ENCODE data around the gene METTL17. TPM values are rescaled to one million over a fixed set of nuclear protein-coding genes. Genes with fewer than 3 reads are reported as not detected.
A peak's percentile ranks its signal among the peaks of the same experiment; 100 is the strongest.
"Not testable (repeated sequence)": the region's sequence is repeated elsewhere in the genome, so short reads cannot be mapped to it uniquely, and the experiment has no call there.

Gene METTL17, protein sequence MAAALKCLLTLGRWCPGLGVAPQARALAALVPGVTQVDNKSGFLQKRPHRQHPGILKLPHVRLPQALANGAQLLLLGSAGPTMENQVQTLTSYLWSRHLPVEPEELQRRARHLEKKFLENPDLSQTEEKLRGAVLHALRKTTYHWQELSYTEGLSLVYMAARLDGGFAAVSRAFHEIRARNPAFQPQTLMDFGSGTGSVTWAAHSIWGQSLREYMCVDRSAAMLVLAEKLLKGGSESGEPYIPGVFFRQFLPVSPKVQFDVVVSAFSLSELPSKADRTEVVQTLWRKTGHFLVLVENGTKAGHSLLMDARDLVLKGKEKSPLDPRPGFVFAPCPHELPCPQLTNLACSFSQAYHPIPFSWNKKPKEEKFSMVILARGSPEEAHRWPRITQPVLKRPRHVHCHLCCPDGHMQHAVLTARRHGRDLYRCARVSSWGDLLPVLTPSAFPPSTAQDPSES
- 94.2 and 94.7 TPM in 2 replicates for total RNA-seq

DNA sequence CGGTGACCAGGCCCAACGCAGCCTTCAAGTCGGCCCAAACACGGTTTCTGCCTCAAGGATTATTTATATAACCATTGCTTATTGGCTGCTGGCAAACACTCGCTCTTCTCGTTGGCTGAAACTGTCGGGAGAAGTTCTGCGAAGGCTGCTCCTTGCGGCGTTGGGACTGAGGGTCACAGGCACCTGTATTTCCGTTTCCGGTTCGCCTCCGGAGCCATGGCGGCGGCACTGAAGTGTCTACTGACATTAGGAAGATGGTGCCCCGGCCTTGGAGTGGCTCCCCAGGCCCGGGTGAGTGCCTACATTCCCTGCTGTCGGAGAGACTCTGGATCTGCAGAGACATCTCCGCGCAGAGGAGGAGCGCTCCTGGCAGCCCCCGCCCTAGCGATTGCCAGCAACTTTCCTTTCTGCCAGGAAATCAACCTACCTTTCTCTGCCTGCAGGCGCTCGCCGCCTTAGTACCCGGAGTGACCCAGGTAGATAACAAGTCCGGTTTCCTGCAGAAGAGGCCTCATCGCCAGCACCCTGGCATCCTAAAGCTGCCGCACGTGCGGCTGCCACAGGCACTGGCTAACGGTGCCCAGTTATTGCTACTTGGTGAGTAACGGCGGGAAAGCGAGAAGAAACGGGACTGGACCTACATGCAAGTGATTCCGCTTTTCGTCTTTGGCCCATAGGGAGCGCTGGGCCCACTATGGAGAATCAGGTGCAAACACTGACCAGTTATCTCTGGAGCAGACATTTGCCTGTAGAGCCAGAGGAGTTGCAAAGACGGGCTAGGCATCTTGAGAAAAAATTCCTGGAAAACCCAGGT is at the start of gene METTL17:
TSS of gene METTL17 (plus strand) at position 194 of the 814 bp plus-strand sequence. CDS start at position 217, 23 bp downstream.
- ATAC-seq (ENCODE audit: low read depth): peak; percentile 97
- TF ChIP-seq, protein P1, sequence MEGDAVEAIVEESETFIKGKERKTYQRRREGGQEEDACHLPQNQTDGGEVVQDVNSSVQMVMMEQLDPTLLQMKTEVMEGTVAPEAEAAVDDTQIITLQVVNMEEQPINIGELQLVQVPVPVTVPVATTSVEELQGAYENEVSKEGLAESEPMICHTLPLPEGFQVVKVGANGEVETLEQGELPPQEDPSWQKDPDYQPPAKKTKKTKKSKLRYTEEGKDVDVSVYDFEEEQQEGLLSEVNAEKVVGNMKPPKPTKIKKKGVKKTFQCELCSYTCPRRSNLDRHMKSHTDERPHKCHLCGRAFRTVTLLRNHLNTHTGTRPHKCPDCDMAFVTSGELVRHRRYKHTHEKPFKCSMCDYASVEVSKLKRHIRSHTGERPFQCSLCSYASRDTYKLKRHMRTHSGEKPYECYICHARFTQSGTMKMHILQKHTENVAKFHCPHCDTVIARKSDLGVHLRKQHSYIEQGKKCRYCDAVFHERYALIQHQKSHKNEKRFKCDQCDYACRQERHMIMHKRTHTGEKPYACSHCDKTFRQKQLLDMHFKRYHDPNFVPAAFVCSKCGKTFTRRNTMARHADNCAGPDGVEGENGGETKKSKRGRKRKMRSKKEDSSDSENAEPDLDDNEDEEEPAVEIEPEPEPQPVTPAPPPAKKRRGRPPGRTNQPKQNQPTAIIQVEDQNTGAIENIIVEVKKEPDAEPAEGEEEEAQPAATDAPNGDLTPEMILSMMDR (IDR thresholded peaks at IDR 0.05): no peak
- Mint-ChIP-seq H3K4me3 (peak within 1 kb of the TSS; percentile 94), H3K27me3 (no peaks in the 10 kb centered on the region), H3K27ac (peak within 1 kb of the TSS; percentile 89), H3K36me3 (ENCODE audit: low read depth) (peaks cover 41% of the 10 kb centered on the region), H3K4me1 (peaks cover 31% of the 10 kb centered on the region), H3K9me3 (no peaks in the 10 kb centered on the region)
- intact Hi-C loops (cut with micrococcal nuclease): loop anchor here (1.0 kb wide), 3 partner anchors 19 to 647 kb away; partner anchors contain the start of gene PARP2
- ChIA-PET POLR2A (no interaction called here), CTCF (interaction anchor here (1.0 to 1.6 kb wide), 2 partner anchors 19 to 25 kb away, joined by 3 to 8 read pairs; no protein-coding TSS in a partner anchor)
- DNase-seq: peak; percentile 68

DNA sequence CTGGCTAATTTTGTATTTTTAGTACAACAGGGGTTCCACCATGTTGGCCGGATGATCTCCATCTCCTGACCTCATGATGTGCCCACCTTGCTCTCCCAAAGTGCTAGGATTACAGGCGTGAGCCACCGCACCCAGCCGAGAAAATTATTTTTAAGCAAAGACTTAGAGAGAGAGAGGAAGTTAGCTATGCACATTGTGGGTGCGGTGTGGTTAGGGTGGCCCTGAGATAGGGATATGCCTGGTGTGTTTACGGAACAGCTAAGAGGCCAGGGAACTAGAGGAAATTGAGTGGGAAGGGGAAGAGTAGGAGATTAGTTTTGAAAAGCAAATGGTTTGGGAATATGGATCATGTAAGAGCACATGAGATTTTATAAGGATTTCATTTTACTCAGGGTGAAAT is 44.6 kb upstream of the METTL17 start:
- intact Hi-C loops (cut with micrococcal nuclease); H3K36me3 Mint-ChIP-seq (ENCODE audit: low read depth); H3K4me1 Mint-ChIP-seq; POLR2A ChIA-PET; ATAC-seq (ENCODE audit: low read depth); CTCF ChIA-PET; DNase-seq; H3K27ac Mint-ChIP-seq; H3K4me3 Mint-ChIP-seq; H3K9me3 Mint-ChIP-seq: not testable (repeated sequence)
- peaks cover 20% of the 10 kb centered on the region for H3K27me3 Mint-ChIP-seq

DNA sequence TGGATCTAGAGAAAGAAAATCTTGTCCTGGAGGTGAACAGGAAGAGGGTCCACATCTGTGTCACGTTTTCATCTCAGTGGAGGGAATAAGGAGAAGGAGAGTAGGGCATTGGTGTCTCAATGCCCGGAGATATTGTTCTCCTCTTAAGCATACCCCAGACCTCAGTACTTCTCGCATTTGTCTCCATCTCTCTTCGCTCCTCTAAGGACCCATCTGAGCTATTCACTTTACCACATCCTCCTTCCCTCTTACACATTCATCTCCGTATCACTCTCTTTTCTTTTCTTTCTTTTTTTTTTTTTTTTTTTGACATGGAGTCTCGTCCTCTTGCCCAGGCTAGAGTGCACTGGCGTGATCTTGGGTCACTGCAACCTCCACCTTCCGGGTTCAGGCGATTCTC is 43.1 kb upstream of the METTL17 start:
- H3K36me3 Mint-ChIP-seq (ENCODE audit: low read depth); H3K4me3 Mint-ChIP-seq; intact Hi-C loops (cut with micrococcal nuclease); POLR2A ChIA-PET; H3K9me3 Mint-ChIP-seq; H3K27ac Mint-ChIP-seq; CTCF ChIA-PET; H3K4me1 Mint-ChIP-seq; ATAC-seq (ENCODE audit: low read depth); DNase-seq: not testable (repeated sequence)
- H3K27me3 Mint-ChIP-seq: peaks cover 13% of the 10 kb centered on the region

DNA sequence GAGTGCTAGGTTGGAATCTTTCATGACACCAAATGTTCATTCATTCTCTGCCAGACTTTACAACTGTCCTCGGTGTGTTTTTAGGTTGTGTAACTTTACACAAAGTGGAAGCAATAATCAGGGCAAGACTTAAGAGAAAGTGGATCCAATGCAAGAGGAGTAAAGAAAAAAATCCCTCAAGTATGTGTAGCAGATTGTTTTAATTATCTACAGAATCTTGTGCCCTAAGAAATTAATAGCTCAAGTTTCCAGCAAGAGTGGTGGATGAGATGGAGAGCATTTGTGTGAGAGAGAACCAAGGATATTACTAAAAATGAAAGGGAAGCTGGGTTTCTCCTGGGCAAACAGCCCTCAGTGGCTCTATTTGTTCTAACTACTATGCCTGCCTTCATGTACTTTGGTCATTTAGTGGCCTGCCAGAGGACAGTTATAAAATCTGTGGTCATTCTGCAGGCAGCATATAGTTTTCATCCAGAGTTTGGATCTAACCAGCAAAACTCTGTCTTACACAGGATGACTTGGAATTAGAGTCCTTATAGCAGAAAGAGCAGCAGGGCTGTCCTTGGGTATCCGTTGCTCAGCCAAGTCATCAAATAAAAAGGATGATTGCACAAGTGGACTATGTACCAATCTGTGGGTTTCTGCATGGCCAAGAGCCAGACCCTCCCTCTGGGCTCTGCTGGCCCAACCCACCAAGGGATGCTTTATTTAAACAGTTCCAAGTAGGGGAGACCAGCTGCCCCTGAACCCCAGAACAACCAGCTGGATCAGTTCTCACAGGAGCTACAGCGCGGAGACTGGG is 34.8 kb upstream of the METTL17 start, which contains the start of gene RNASE2:
TSS of gene RNASE2 (plus strand) at position 752 of the 802 bp plus-strand sequence. CDS start 285 bp downstream, outside the sequence.
- intact Hi-C loops (cut with micrococcal nuclease); DNase-seq; H3K36me3 Mint-ChIP-seq (ENCODE audit: low read depth); H3K4me3 Mint-ChIP-seq; CTCF ChIA-PET; POLR2A ChIA-PET; H3K9me3 Mint-ChIP-seq; ATAC-seq (ENCODE audit: low read depth); H3K27ac Mint-ChIP-seq; H3K4me1 Mint-ChIP-seq: not testable (repeated sequence)
- H3K27me3 Mint-ChIP-seq: peaks cover 37% of the 10 kb centered on the region

DNA sequence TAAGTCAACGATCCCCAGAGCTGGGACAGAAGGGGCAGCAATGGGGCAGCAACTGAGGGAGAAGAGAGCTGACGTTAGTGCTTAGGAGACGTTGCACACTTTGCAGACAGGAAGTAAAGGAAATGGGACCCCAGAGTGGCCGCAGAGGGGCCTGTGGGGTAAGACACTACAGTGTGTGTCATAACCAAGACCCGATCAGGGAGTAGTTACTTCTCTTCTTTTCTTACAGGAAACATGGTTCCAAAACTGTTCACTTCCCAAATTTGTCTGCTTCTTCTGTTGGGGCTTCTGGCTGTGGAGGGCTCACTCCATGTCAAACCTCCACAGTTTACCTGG is 34.3 kb upstream of the METTL17 start:
- POLR2A ChIA-PET; H3K4me3 Mint-ChIP-seq; H3K36me3 Mint-ChIP-seq (ENCODE audit: low read depth); H3K27ac Mint-ChIP-seq; CTCF ChIA-PET; ATAC-seq (ENCODE audit: low read depth); DNase-seq; H3K4me1 Mint-ChIP-seq; intact Hi-C loops (cut with micrococcal nuclease); H3K9me3 Mint-ChIP-seq: not testable (repeated sequence)
- H3K27me3 Mint-ChIP-seq: peaks cover 33% of the 10 kb centered on the region

DNA sequence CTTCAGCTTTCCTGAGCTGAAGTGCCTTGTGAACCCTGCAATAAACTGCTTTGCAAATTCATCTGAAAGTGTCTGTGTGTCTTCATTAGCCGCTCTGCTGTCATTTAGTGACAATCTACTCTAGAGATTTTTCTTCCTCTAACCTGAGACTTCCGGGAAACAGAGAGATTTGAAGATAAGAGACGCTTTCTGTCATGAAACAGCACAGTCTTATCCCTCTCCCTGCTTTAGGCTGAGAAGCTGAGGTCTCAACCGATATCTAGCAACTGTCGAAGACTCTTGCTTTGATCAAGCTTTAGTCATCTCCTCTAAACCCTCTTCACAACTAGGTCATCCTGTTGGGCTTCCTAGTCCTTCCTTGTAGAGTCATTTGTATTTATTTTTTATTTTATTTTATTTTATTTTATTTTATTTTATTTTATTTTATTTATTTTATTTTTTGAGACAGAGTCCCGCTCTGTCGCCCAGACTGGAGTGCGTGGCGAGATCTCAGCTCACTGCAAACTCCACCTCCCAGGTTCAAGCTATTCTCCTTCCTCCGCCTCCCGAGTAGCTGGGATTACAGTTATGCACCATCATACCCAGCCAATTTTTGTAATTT is 33.3 kb upstream of the METTL17 start:
- Mint-ChIP-seq H3K36me3 (ENCODE audit: low read depth) (no peaks in the 10 kb centered on the region), H3K4me1 (peaks cover 4% of the 10 kb centered on the region), H3K9me3 (no peaks in the 10 kb centered on the region), H3K27ac (no peak overlapping the region), H3K4me3 (no peak overlapping the region), H3K27me3 (peaks cover 33% of the 10 kb centered on the region)
- CTCF ChIA-PET: no interaction called here
- intact Hi-C loops (cut with micrococcal nuclease): no loop called here
- TF ChIP-seq, protein P1 (IDR thresholded peaks at IDR 0.05): no peak
- ATAC-seq (ENCODE audit: low read depth): no peak
- POLR2A ChIA-PET: no interaction called here
- no peak for DNase-seq

DNA sequence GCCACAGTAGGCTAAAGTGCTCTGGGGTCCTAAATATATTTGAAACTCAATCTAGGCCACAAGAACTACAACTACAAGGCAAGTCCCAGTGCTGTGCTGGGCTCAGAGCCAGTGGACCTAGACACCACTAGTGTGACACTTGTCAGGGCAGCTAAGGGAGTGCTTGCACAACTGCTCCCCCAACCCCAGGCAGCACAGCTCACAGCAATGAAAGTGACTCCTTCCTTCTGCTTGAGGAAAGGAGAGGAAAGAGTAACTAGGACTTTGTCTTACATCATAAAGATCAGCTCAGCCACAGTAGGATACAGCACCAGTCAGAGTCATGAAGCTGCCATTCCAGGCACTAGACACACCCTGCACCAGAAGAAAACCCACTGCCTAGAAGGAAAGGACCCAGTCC is 30.8 kb upstream of the METTL17 start:
- ATAC-seq (ENCODE audit: low read depth); DNase-seq; H3K36me3 Mint-ChIP-seq (ENCODE audit: low read depth); H3K27ac Mint-ChIP-seq; H3K4me3 Mint-ChIP-seq; H3K4me1 Mint-ChIP-seq; H3K9me3 Mint-ChIP-seq; intact Hi-C loops (cut with micrococcal nuclease); POLR2A ChIA-PET: not testable (repeated sequence)
- CTCF ChIA-PET: interaction anchor here (4.8 kb wide), 1 partner anchor 13 kb away, joined by 35 read pairs; no protein-coding TSS in a partner anchor
- H3K27me3 Mint-ChIP-seq: peaks cover 28% of the 10 kb centered on the region

Data from activated B cell treated with CpG ODN at 0.5 μM for 24 hours (primary cell).